ENCODE data around the gene OR10H3. TPM values are rescaled to one million over a fixed set of nuclear protein-coding genes. Genes with fewer than 3 reads are reported as not detected.
"Not testable (repeated sequence)": the region's sequence is repeated elsewhere in the genome, so short reads cannot be mapped to it uniquely, and the experiment has no call there.

OR10H3 gene
- not detected for polyA plus RNA-seq (ENCODE audit: insufficient read length in 4 of 4)

GRCh38 chr19:15737722-15738121 lies at the start of gene OR10H3:
Gene OR10H3, plus strand, starts transcription at chr19:15737985. Its CDS starts 3,408 bp downstream, at chr19:15741393.
- DNase-seq (ENCODE audit: low read depth in 4 of 4, low spot score in 3 of 4), result no peak

GRCh38 chr19:15696654-15697194 lies 41.1 kb upstream of the OR10H3 start:
- DNase-seq (ENCODE audit: low read depth in 4 of 4, low spot score in 3 of 4), result no peak

GRCh38 chr19:15701757-15702533 lies 35.8 kb upstream of the OR10H3 start:
- no peak for DNase-seq (ENCODE audit: low read depth in 4 of 4, low spot score in 3 of 4)

- DNase-seq (ENCODE audit: low read depth in 4 of 4, low spot score in 3 of 4), result peak in 2 of 4 donors; percentile 8 to 14
Observed at GRCh38 chr19:15702534-15702930, 35.3 kb upstream of the OR10H3 start.

- DNase-seq (ENCODE audit: low read depth in 4 of 4, low spot score in 3 of 4), result no peak
Observed at GRCh38 chr19:15714638-15715037, 23.1 kb upstream of the OR10H3 start.

- DNase-seq (ENCODE audit: low read depth in 4 of 4, low spot score in 3 of 4), result no peak
Observed at GRCh38 chr19:15715642-15716041, 22.1 kb upstream of the OR10H3 start.

GRCh38 chr19:15717809-15718208 lies 20.0 kb upstream of the OR10H3 start:
- no peak for DNase-seq (ENCODE audit: low read depth in 4 of 4, low spot score in 3 of 4)

GRCh38 chr19:15721268-15721667 lies 16.5 kb upstream of the OR10H3 start:
- DNase-seq (ENCODE audit: low read depth in 4 of 4, low spot score in 3 of 4), result no peak

- no peak for DNase-seq (ENCODE audit: low read depth in 4 of 4, low spot score in 3 of 4)
Observed at GRCh38 chr19:15722956-15723355, 14.8 kb upstream of the OR10H3 start.

- DNase-seq (ENCODE audit: low read depth in 4 of 4, low spot score in 3 of 4), result no peak
Observed at GRCh38 chr19:15727724-15728123, 10.1 kb upstream of the OR10H3 start, which contains the start of gene OR10H2. Gene OR10H2, plus strand, starts transcription at chr19:15728024. Its CDS starts 20 bp downstream, at chr19:15728044.

GRCh38 chr19:15730538-15730937 lies 7.2 kb upstream of the OR10H3 start:
- DNase-seq (ENCODE audit: low read depth in 4 of 4, low spot score in 3 of 4), result no peak

- no peak for DNase-seq (ENCODE audit: low read depth in 4 of 4, low spot score in 3 of 4)
Observed at GRCh38 chr19:15732388-15732787, 5.4 kb upstream of the OR10H3 start.

GRCh38 chr19:15733895-15734294 lies 3.9 kb upstream of the OR10H3 start:
- no peak for DNase-seq (ENCODE audit: low read depth in 4 of 4, low spot score in 3 of 4)

GRCh38 chr19:15740785-15741184 lies 3.0 kb downstream of the OR10H3 start:
- no peak for DNase-seq (ENCODE audit: low read depth in 4 of 4, low spot score in 3 of 4)

- no peak for DNase-seq (ENCODE audit: low read depth in 4 of 4, low spot score in 3 of 4)
Observed at GRCh38 chr19:15748239-15748638, 10.5 kb downstream of the OR10H3 start.

- no peak for DNase-seq (ENCODE audit: low read depth in 4 of 4, low spot score in 3 of 4)
Observed at GRCh38 chr19:15758379-15758778, 20.6 kb downstream of the OR10H3 start.

GRCh38 chr19:15759962-15760565 lies 22.3 kb downstream of the OR10H3 start:
- DNase-seq (ENCODE audit: low read depth in 4 of 4, low spot score in 3 of 4), result no peak

- peak in 1 of 4 donors; percentile 6 for DNase-seq (ENCODE audit: low read depth in 4 of 4, low spot score in 3 of 4)
Observed at GRCh38 chr19:15769586-15769985, 31.8 kb downstream of the OR10H3 start.

- DNase-seq (ENCODE audit: low read depth in 4 of 4, low spot score in 3 of 4), result not testable (repeated sequence)
Observed at GRCh38 chr19:15774159-15774558, 36.4 kb downstream of the OR10H3 start.

- no peak for DNase-seq (ENCODE audit: low read depth in 4 of 4, low spot score in 3 of 4)
Observed at GRCh38 chr19:15775249-15775648, 37.5 kb downstream of the OR10H3 start.

- no peak for DNase-seq (ENCODE audit: low read depth in 4 of 4, low spot score in 3 of 4)
Observed at GRCh38 chr19:15776264-15776663, 38.5 kb downstream of the OR10H3 start.
